ENCODE data around the gene NEK1.

NEK1 gene

DNA sequence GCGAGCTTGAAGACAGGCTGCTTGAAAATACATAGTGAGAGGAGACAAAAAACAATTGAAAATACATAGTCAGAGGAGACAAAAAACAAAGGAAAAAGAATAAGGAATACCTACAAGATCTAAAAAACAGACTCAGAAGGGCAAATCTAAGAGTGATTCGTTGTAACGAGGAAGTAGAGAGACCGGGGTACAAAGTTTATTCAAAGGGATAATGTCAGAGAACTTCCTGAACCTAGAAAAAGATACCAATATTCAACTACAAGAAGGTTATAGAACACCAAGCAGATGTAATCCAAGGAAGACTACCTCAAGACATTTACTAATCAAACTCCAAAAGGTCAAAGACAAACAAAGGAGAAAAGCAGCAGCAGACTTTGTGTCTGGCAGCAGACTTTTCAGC, 165.6 kb downstream of the NEK1 start:
- DNase-seq (ENCODE audit: low spot score) = no peak
- in situ Hi-C loops (cut with MboI; ENCODE audit: low pct_unique_long_range_greater_than_20kb, low sequenced_read_pairs, unreplicated experiment) = no loop called here
- no peak for TF ChIP-seq CTCF (IDR thresholded peaks at IDR 0.05; ENCODE audit: extremely low read depth, insufficient read depth, missing control alignments)

- no peak for DNase-seq (ENCODE audit: low spot score)
- in situ Hi-C loops (cut with MboI; ENCODE audit: low pct_unique_long_range_greater_than_20kb, low sequenced_read_pairs, unreplicated experiment) = no loop called here
Observed at GRCh38 chr4:169443748-169444147, 168.6 kb downstream of the NEK1 start.

DNA sequence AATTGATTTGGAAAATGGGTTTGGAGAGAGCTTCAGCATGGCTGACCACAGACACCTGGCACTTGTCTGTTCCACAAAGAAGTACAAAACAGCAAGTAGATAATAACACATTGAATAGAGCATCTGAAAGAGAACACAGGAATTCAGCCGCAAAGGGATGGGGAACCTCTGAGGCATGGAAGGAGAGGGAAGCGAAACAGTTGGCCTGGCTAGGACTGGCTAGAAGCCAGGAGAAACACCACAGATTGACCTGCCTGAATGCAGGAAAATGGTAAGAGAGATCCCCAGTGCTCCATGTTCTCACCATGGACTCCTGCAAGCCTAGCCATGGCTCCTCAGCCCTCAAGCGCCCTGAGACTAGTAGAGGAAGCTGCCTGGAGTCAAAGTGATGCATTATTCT, 171.9 kb downstream of the NEK1 start:
- TF ChIP-seq CTCF (IDR thresholded peaks at IDR 0.05; ENCODE audit: extremely low read depth, insufficient read depth, missing control alignments) = no peak
- in situ Hi-C loops (cut with MboI; ENCODE audit: low pct_unique_long_range_greater_than_20kb, low sequenced_read_pairs, unreplicated experiment) = no loop called here

More at GRCh38 chr4:169443748-169444147, 168.6 kb downstream of the NEK1 start:
- TF ChIP-seq CTCF (IDR thresholded peaks at IDR 0.05; ENCODE audit: extremely low read depth, insufficient read depth, missing control alignments) = no peak

DNA sequence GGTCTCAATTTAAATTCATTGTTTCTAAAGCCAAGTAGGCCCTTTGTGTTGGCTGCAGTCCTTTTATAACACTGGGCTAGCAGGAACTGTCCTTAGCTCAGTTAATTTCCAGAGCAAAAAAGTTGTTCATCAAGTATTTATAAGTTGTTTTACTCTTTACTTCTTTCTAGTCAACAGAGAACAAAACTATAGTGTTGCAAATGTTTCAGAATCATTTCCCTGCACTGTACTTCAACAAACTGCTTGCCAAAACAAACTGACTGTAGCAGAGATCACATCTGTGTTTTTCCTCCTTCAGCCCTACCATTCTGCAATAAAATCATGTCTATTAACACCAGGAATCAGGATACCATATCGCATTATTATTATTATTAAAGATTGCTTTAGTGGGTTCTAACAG, 173.1 kb downstream of the NEK1 start:
- no peak for DNase-seq (ENCODE audit: low spot score)
- TF ChIP-seq CTCF (IDR thresholded peaks at IDR 0.05; ENCODE audit: extremely low read depth, insufficient read depth, missing control alignments) = no peak
- in situ Hi-C loops (cut with MboI; ENCODE audit: low pct_unique_long_range_greater_than_20kb, low sequenced_read_pairs, unreplicated experiment) = no loop called here

More for the DNA sequence above, 171.9 kb downstream of the NEK1 start:
- DNase-seq (ENCODE audit: low spot score) = no peak

GRCh38 chr4:169438057-169438480, 174.3 kb downstream of the NEK1 start:
- in situ Hi-C loops (cut with MboI; ENCODE audit: low pct_unique_long_range_greater_than_20kb, low sequenced_read_pairs, unreplicated experiment) = no loop called here
- peak; percentile 45 for DNase-seq (ENCODE audit: low spot score)

DNA sequence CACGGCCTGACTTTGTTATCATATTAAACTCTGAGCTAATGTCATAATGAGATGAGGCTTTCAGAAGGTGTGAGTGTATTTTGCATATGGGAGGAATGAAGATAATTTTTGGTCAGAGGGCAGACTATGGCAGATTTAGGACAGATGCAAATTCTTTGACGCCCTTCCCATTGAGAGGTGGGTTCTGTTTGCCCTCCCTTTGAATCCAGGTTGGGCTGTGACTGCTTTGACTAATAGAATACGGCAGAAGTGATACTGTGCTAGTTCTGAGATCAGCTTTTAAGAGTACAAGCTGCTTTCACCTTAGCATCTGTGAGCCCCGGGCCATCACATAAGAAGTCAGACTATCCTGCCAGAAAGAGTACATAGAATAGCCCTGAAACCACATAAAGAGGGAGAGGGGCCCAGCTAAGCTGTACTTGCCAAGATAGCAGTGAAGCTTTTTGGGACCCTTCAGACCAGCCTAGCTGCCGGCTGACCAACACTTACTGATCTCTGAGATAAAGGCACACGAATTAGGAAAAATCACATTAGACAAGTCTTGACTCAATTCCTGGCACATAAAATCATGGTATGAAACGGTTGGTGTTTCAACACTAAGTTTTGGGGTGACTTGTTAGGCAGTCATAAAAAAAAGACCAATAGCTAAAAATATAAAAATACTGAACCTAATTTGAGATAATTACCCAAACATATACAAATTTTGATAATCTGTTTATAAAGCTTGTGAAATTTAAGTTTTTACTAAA, 174.9 kb downstream of the NEK1 start:
- no peak for TF ChIP-seq CTCF (IDR thresholded peaks at IDR 0.05; ENCODE audit: extremely low read depth, insufficient read depth, missing control alignments)
- DNase-seq (ENCODE audit: low spot score) = peak; percentile 56
- in situ Hi-C loops (cut with MboI; ENCODE audit: low pct_unique_long_range_greater_than_20kb, low sequenced_read_pairs, unreplicated experiment) = no loop called here

More at GRCh38 chr4:169438057-169438480, 174.3 kb downstream of the NEK1 start:
- TF ChIP-seq CTCF (IDR thresholded peaks at IDR 0.05; ENCODE audit: extremely low read depth, insufficient read depth, missing control alignments) = no peak
